IMR-90 (cell line): ENCODE measurements around the gene BTN2A1. TPM values are rescaled to one million over a fixed set of nuclear protein-coding genes. Genes with fewer than 3 reads are reported as not detected.

Experiments
- ATAC-seq: fragments of 200-7000 bp; cut with Tn5 transposase; 2 replicates; pipeline ENCODE4 v1.9.1; 2020; ENCODE audit warnings: low read depth, mild to moderate bottlenecking, moderate library complexity
- BruUV-seq: library from RNA; stranded (reverse); fragments of 400-500 nt; replicated peaks from 2 replicates; lab custom pipeline; 2021; lab: Mats Ljungman, UMichigan
- CTCF ChIA-PET: fragments of 300-600 bp; formaldehyde crosslinking; extraction: SDS; loops from one replicate; lab custom pipeline; 2021; ENCODE audit warnings: antibody characterized with exemption; lab: Yijun Ruan, JAX
- POLR2A ChIA-PET: fragments of 300-600 bp; sonication (Branson Sonifier 250); formaldehyde crosslinking; loops from one replicate; lab custom pipeline; 2022; ENCODE audit warnings: antibody characterized with exemption; ENCODE audit not compliant: unreplicated experiment; lab: Charles Lee
- DNase-seq: peaks from one replicate; pipeline ENCODE4 v3.0.0; 2013
- H2AFZ ChIP-seq: replicated peaks from 2 replicates; pipeline ENCODE3; 2013; ENCODE audit warnings: low read length, mild to moderate bottlenecking; ENCODE audit not compliant: poor library complexity
- H2AK5ac ChIP-seq: 2 replicates; pipeline ENCODE4 v1.6.1; 2013; ENCODE audit warnings: low read depth, low read length, inconsistent platforms
- H2AK9ac ChIP-seq: replicated peaks from 2 replicates; pipeline ENCODE3; 2013; ENCODE audit warnings: mild to moderate bottlenecking, low read depth, low read length, moderate library complexity; ENCODE audit not compliant: poor library complexity
- H2BK120ac ChIP-seq: 2 replicates; pipeline ENCODE4 v1.6.1; 2013; ENCODE audit warnings: low read depth, low read length, inconsistent platforms
- H2BK15ac ChIP-seq: 3 replicates; pipeline ENCODE4 v1.6.1; 2013; ENCODE audit warnings: low read depth, low read length, inconsistent platforms
- H2BK20ac ChIP-seq: 2 replicates; pipeline ENCODE4 v1.6.1; 2013; ENCODE audit warnings: low read depth, mild to moderate bottlenecking, inconsistent platforms, low read length, moderate library complexity
- H2BK5ac ChIP-seq: 2 replicates; pipeline ENCODE4 v1.6.1; 2013; ENCODE audit warnings: mild to moderate bottlenecking, low read depth, low read length, inconsistent platforms; ENCODE audit not compliant: poor library complexity, severe bottlenecking
- H3K14ac ChIP-seq: replicated peaks from 2 replicates; pipeline ENCODE4 v1.6.1; 2013; ENCODE audit warnings: low read depth, low read length, inconsistent platforms
- H3K18ac ChIP-seq: 2 replicates; pipeline ENCODE4 v1.6.1; 2013; ENCODE audit warnings: low read depth, low read length, control low read depth
- H3K23ac ChIP-seq: 2 replicates; pipeline ENCODE4 v1.6.1; 2013; ENCODE audit warnings: low read depth, low read length, inconsistent platforms
- H3K27ac ChIP-seq: 2 replicates; pipeline ENCODE4 v1.5.1; 2013; ENCODE audit warnings: mild to moderate bottlenecking, control low read depth, low read length; ENCODE audit not compliant: insufficient read depth
- H3K27me3 ChIP-seq: 2 replicates; pipeline ENCODE4 v1.6.1; 2013; ENCODE audit warnings: low read length; ENCODE audit not compliant: control insufficient read depth, insufficient read depth
- H3K36me3 ChIP-seq: 2 replicates; pipeline ENCODE4 v1.6.1; 2013; ENCODE audit warnings: low read length, mixed read lengths; ENCODE audit not compliant: control insufficient read depth, insufficient read depth
- H3K4ac ChIP-seq: 2 replicates; pipeline ENCODE4 v1.6.1; 2013; ENCODE audit warnings: low read depth, low read length, inconsistent platforms
- H3K4me1 ChIP-seq: 2 replicates; pipeline ENCODE4 v1.6.1; 2013; ENCODE audit warnings: low read length, mixed read lengths; ENCODE audit not compliant: control insufficient read depth, insufficient read depth
- H3K4me2 ChIP-seq: 2 replicates; pipeline ENCODE4 v1.6.1; 2013; ENCODE audit warnings: low read depth, mild to moderate bottlenecking, control low read depth, low read length, moderate library complexity
- H3K4me3 ChIP-seq: 2 replicates; pipeline ENCODE4 v1.5.1; 2013; ENCODE audit warnings: low read depth, mild to moderate bottlenecking, control low read depth, low read length, moderate library complexity; ENCODE audit not compliant: insufficient read depth
- H3K56ac ChIP-seq: 2 replicates; pipeline ENCODE4 v1.6.1; 2013; ENCODE audit warnings: low read length, inconsistent platforms; ENCODE audit not compliant: insufficient read depth; ENCODE audit errors: extremely low read depth
- H3K79me1 ChIP-seq, 2 experiments: 2 replicates each; pipeline ENCODE4 v1.6.1; 2013; ENCODE audit warnings: low read length in 2 of 2, inconsistent platforms in 1 of 2, low read depth in 1 of 2
- H3K9ac ChIP-seq: 2 replicates; pipeline ENCODE4 v1.6.1; 2013; ENCODE audit warnings: low read depth, low read length, control low read depth
- H3K9me1 ChIP-seq: 2 replicates; pipeline ENCODE4 v1.6.1; 2013; ENCODE audit warnings: low read length, inconsistent platforms; ENCODE audit not compliant: insufficient read depth
- H3K9me3 ChIP-seq: 2 replicates; pipeline ENCODE4 v1.6.1; 2013; ENCODE audit warnings: low read length; ENCODE audit not compliant: control insufficient read depth, insufficient read depth
- H4K20me1 ChIP-seq: 2 replicates; pipeline ENCODE4 v1.6.1; 2013; ENCODE audit warnings: low read length, inconsistent platforms; ENCODE audit not compliant: insufficient read depth
- H4K5ac ChIP-seq: 2 replicates; pipeline ENCODE4 v1.6.1; 2013; ENCODE audit warnings: mild to moderate bottlenecking, low read depth, low read length, control low read depth
- H4K8ac ChIP-seq, 2 experiments: 2 replicates each; pipeline ENCODE4 v1.6.1; 2013; ENCODE audit warnings: low read depth in 2 of 2, low read length in 2 of 2, control low read depth in 1 of 2, inconsistent platforms in 1 of 2
- H4K91ac ChIP-seq: 2 replicates; pipeline ENCODE4 v1.6.1; 2013; ENCODE audit warnings: low read depth, low read length, inconsistent platforms; ENCODE audit not compliant: insufficient read depth
- BHLHE40 ChIP-seq: fragments of 150-350 bp; IDR thresholded peaks from 2 replicates; pipeline ENCODE4 v1.6.1; 2016; ENCODE audit warnings: mild to moderate bottlenecking, low read depth, low read length
- FOS ChIP-seq: fragments of 150-350 bp; IDR thresholded peaks from 2 replicates; pipeline ENCODE4 v1.6.1; 2016; ENCODE audit warnings: low read depth, low read length
- MXI1 ChIP-seq: IDR thresholded peaks from 2 replicates; pipeline ENCODE4 v1.6.1; 2012; ENCODE audit warnings: low read depth, mild to moderate bottlenecking, low read length, moderate library complexity, borderline replicate concordance
- NFE2L2 ChIP-seq: fragments of 150-350 bp; IDR thresholded peaks from 2 replicates; pipeline ENCODE4 v1.6.1; 2016; ENCODE audit warnings: low read depth, mild to moderate bottlenecking, low read length
- RAD21 ChIP-seq: IDR thresholded peaks from 2 replicates; pipeline ENCODE4 v1.6.1; 2012; ENCODE audit warnings: low read length, improper control_type of control experiment
- RCOR1 ChIP-seq: IDR thresholded peaks from 2 replicates; pipeline ENCODE4 v1.6.1; 2012; ENCODE audit warnings: mild to moderate bottlenecking, low read length, improper control_type of control experiment; ENCODE audit not compliant: insufficient replicate concordance
- WGBS, 2 experiments: methylation state at CpG; one replicate each; pipeline versions ENCODE4 v1.1.5 to v1.1.7; 2013; ENCODE audit warnings: missing lambda C conversion rate in 2 of 2; ENCODE audit not compliant: insufficient read length in 1 of 2; ENCODE audit errors: extremely low coverage in 2 of 2; 5-methylcytosine and 5-hydroxymethylcytosine counted together
- dilution Hi-C: fragments of 300-500 bp; cut with HindIII; formaldehyde crosslinking; loops from one replicate; pipeline ENCODE4 v1.14.3; 2018; ENCODE audit warnings: low sequenced_read_pairs; ENCODE audit not compliant: unreplicated experiment
- in situ Hi-C: fragments of 300-500 bp; cut with MboI; formaldehyde crosslinking; loops from 3 replicates; pipeline ENCODE4 v1.14.3; 2019; ENCODE audit warnings: low sequenced_read_pairs, inconsistent platforms, mixed read lengths
- intact Hi-C: fragments of 100-400 bp; cut with micrococcal nuclease; formaldehyde crosslinking; loops from 2 replicates; pipeline ENCODE4 v1.10.0; 2022
- polyA plus RNA-seq, 3 experiments: library from polyadenylated mRNA; depleted of rRNA; stranded (reverse); fragments of >200 nt; gene quantifications; 2 replicates each; pipeline ENCODE4 v1.2.3, GENCODE V29; 2012; ENCODE audit warnings: low replicate concordance in 1 of 3
- total RNA-seq: library from RNA; depleted of rRNA; stranded (reverse); fragments of >200 nt; gene quantifications from 2 replicates; pipeline ENCODE4 v1.2.3, GENCODE V29; 2012

BTN2A1 gene
- total and polyA plus RNA-seq, 2 of the 4 experiments (the other 2 are of a cell fraction): 13.6 to 40.2 TPM

DNA sequence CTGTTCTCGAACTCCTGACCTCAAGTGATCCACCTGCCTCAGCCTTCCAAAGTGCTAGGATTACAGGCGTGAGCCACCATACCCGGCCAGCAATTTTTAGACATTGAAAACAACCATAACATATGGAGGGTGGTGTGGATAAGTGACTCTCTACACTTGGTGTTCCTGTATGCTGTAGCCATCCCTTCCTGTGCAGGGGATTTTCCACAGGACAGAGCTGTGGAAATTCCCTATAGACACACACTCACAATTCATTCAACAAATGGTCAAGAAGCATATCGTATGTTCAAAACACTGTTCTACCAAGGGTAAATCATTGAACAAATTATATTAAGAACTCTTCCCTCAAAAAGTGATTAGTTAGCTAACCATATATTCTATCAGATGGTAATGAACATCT, 6.3 kb downstream of the BTN2A1 start:
- Histone ChIP-seq H2AK5ac (no peak overlapping the region), H3K27ac (no peak overlapping the region), H3K4me1 (peaks cover 8% of the 10 kb centered on the region), H3K4me3 (no peak overlapping the region), H3K9me3 (no peaks in the 10 kb centered on the region), H2BK20ac (no peak overlapping the region), H4K20me1 (peaks cover 24% of the 10 kb centered on the region; the same call in 1 of the 2 replicates), H2AK9ac (no peak overlapping the region), H4K8ac (no peak overlapping the region), H2BK15ac (no peak overlapping the region), H3K9me1 (peaks cover 32% of the 10 kb centered on the region), H3K79me1 (peaks cover 45 to 81% of the 10 kb centered on the region in 2 experiments), H3K4ac (no peak overlapping the region), H2BK5ac (no peak overlapping the region), H3K14ac (no peak overlapping the region), H3K56ac (no peak overlapping the region), H3K9ac (no peak overlapping the region), H3K36me3 (peaks cover 81% of the 10 kb centered on the region), H3K4me2 (no peak overlapping the region), H4K91ac (no peak overlapping the region), H3K18ac (no peak overlapping the region), H2AFZ (no peak overlapping the region), H4K5ac (no peak overlapping the region), H3K23ac (no peak overlapping the region), H3K27me3 (no peaks in the 10 kb centered on the region), H2BK120ac (no peak overlapping the region)
- ChIA-PET CTCF (no interaction called here), POLR2A (no interaction called here)
- no CpG with 5 or more reads among the region's 4 CpGs for WGBS, 2 experiments
- dilution Hi-C loops (no loop called here), in situ Hi-C loops (no loop called here), intact Hi-C loops (no loop called here)
- DNase-seq: no peak
- no peak for TF ChIP-seq BHLHE40
- no peak for TF ChIP-seq FOS
- TF ChIP-seq RCOR1: no peak
- TF ChIP-seq RAD21: no peak
- no peak for TF ChIP-seq NFE2L2
- no peak for TF ChIP-seq MXI1
- ATAC-seq: no peak
- BruUV-seq: no TSS peak
